ENCODE measurements around the gene ITPR2.

ITPR2 gene

GRCh38 chr12:26697217-26697616 lies 135.8 kb downstream of the ITPR2 start:
- DNase-seq (ENCODE audit: low spot score) = no peak
- no peak overlapping the region for H3K27ac ChIP-seq
- ChIA-PET CTCF (no interaction called here), POLR2A (ENCODE audit: low non-redundant PET) (no interaction called here)
- TF ChIP-seq CTCF (conservative IDR thresholded peaks at IDR 0.05; ENCODE audit: low read depth) = no peak

GRCh38 chr12:26696613-26697092 lies 136.3 kb downstream of the ITPR2 start:
- TF ChIP-seq CTCF (conservative IDR thresholded peaks at IDR 0.05; ENCODE audit: low read depth) = no peak
- ChIA-PET CTCF (no interaction called here), POLR2A (ENCODE audit: low non-redundant PET) (no interaction called here)
- DNase-seq (ENCODE audit: low spot score) = no peak
- H3K27ac ChIP-seq = no peak overlapping the region

GRCh38 chr12:26696048-26696612 lies 136.9 kb downstream of the ITPR2 start:
- no peak for TF ChIP-seq CTCF (conservative IDR thresholded peaks at IDR 0.05; ENCODE audit: low read depth)
- no peak overlapping the region for H3K27ac ChIP-seq
- ChIA-PET CTCF (interaction anchor here (0.7 kb wide), 1 partner anchor 86 kb away, joined by 4 read pairs; no protein-coding TSS in a partner anchor), POLR2A (ENCODE audit: low non-redundant PET) (no interaction called here)
- DNase-seq (ENCODE audit: low spot score) = no peak

GRCh38 chr12:26694402-26694801 lies 138.6 kb downstream of the ITPR2 start:
- DNase-seq (ENCODE audit: low spot score) = no peak
- TF ChIP-seq CTCF (conservative IDR thresholded peaks at IDR 0.05; ENCODE audit: low read depth) = no peak
- ChIA-PET POLR2A (ENCODE audit: low non-redundant PET) (no interaction called here), CTCF (no interaction called here)
- no peak overlapping the region for H3K27ac ChIP-seq

- POLR2A ChIA-PET (ENCODE audit: low non-redundant PET) = no interaction called here
- DNase-seq (ENCODE audit: low spot score) = no peak
- no peak for TF ChIP-seq CTCF (conservative IDR thresholded peaks at IDR 0.05; ENCODE audit: low read depth)
- CTCF ChIA-PET = interaction anchor here (0.7 kb wide), 1 partner anchor 9 kb away, joined by 3 read pairs; no protein-coding TSS in a partner anchor
- H3K27ac ChIP-seq = no peak overlapping the region
These were observed 140.6 kb downstream of the ITPR2 start for GRCh38 chr12:26692407-26692806.

- ChIA-PET CTCF (interaction anchor here (0.5 kb wide), 1 partner anchor 1075 kb away, joined by 3 read pairs; no protein-coding TSS in a partner anchor), POLR2A (ENCODE audit: low non-redundant PET) (no interaction called here)
- H3K27ac ChIP-seq = peak overlapping the region; percentile 63
- TF ChIP-seq CTCF (conservative IDR thresholded peaks at IDR 0.05; ENCODE audit: low read depth) = no peak
- DNase-seq (ENCODE audit: low spot score) = peak; percentile 86
These were observed 141.6 kb downstream of the ITPR2 start for GRCh38 chr12:26691234-26691970.

Measured in RWPE1 (cell line).